ENCODE results near the gene GRM5. TPM values are rescaled to one million over a fixed set of nuclear protein-coding genes. Genes with fewer than 3 reads are reported as not detected.

The GRM5 gene
- total RNA-seq, 1 donor from 2014 or later: not detected

DNA sequence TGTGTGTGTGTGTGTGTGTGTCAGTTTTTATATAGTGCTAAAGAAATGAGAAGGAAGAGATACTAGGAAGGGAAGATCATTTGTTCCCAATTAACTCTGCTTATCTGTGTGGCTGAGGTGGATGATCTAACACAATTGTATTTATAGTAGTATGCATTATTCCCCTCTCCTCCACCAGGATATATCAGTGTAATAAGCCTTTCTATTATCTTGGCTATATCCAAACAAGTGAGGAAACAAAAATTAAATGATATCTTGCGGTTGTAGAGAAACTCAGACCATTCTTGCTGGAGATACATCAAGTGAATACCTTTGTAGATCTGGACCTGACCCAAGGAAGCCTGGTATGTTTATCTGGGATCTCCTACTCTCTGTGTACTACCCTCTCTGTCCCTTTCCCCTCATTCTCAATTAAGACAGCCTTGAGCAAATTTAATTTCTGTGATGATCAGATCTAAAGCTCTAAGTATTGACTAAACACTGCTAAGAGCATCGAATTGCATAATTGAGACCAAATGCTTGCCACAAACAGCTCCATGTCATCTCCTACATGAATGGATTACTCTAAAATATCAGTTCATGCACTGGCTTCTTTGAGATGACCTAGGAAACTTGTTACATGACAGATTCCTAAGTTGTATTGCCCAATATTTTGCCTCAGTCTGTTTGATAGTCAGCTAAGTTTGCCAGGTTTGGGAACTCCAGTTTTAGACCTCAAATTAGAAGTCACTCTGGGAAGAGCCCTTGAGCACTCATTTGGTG is 543.0 kb downstream of the GRM5 start:
- peaks cover 0 to 5% (median 0%) of the 10 kb centered on the region in 3 donors for H3K27me3 ChIP-seq (ENCODE audit: control insufficient read depth in 3 of 3, insufficient read depth in 3 of 3, low read length in 3 of 3)
- no peak overlapping the region for H3K9ac ChIP-seq (ENCODE audit: low read depth in 1 of 3, low read length in 3 of 3)
- H3K4me3 ChIP-seq (ENCODE audit: low read length in 3 of 3): no peak overlapping the region
- H3K36me3 ChIP-seq (ENCODE audit: control insufficient read depth in 3 of 3, insufficient read depth in 3 of 3, low read length in 3 of 3): no peaks in the 10 kb centered on the region
- H3K9me3 ChIP-seq (ENCODE audit: control insufficient read depth in 3 of 3, low read length in 3 of 3): no peaks in the 10 kb centered on the region
- no peaks in the 10 kb centered on the region for H3K4me1 ChIP-seq (ENCODE audit: control insufficient read depth in 3 of 3, insufficient read depth in 3 of 3, low read length in 3 of 3)
- H3K27ac ChIP-seq (ENCODE audit: low read depth, low read length): no peak overlapping the region

- H3K36me3 ChIP-seq (ENCODE audit: control insufficient read depth in 3 of 3, insufficient read depth in 3 of 3, low read length in 3 of 3): no peaks in the 10 kb centered on the region
- no peaks in the 10 kb centered on the region for H3K9me3 ChIP-seq (ENCODE audit: control insufficient read depth in 3 of 3, low read length in 3 of 3)
- no peak overlapping the region for H3K27ac ChIP-seq (ENCODE audit: low read depth, low read length)
Observed at GRCh38 chr11:88521799-88522201, 544.0 kb downstream of the GRM5 start.

GRCh38 chr11:88521399-88521798 is 544.4 kb downstream of the GRM5 start:
- Histone ChIP-seq H3K27ac (ENCODE audit: low read depth, low read length) (no peak overlapping the region), H3K4me1 (ENCODE audit: control insufficient read depth in 3 of 3, insufficient read depth in 3 of 3, low read length in 3 of 3) (no peaks in the 10 kb centered on the region), H3K36me3 (ENCODE audit: control insufficient read depth in 3 of 3, insufficient read depth in 3 of 3, low read length in 3 of 3) (no peaks in the 10 kb centered on the region), H3K4me3 (ENCODE audit: low read length in 3 of 3) (no peak overlapping the region), H3K9ac (ENCODE audit: low read depth in 1 of 3, low read length in 3 of 3) (no peak overlapping the region), H3K9me3 (ENCODE audit: control insufficient read depth in 3 of 3, low read length in 3 of 3) (no peaks in the 10 kb centered on the region), H3K27me3 (ENCODE audit: control insufficient read depth in 3 of 3, insufficient read depth in 3 of 3, low read length in 3 of 3) (peaks cover 0 to 5% (median 0%) of the 10 kb centered on the region in 3 donors)

More at GRCh38 chr11:88521799-88522201, 544.0 kb downstream of the GRM5 start:
- Histone ChIP-seq H3K4me3 (ENCODE audit: low read length in 3 of 3) (no peak overlapping the region), H3K4me1 (ENCODE audit: control insufficient read depth in 3 of 3, insufficient read depth in 3 of 3, low read length in 3 of 3) (no peaks in the 10 kb centered on the region), H3K9ac (ENCODE audit: low read depth in 1 of 3, low read length in 3 of 3) (no peak overlapping the region), H3K27me3 (ENCODE audit: control insufficient read depth in 3 of 3, insufficient read depth in 3 of 3, low read length in 3 of 3) (peaks cover 0 to 5% (median 0%) of the 10 kb centered on the region in 3 donors)

DNA sequence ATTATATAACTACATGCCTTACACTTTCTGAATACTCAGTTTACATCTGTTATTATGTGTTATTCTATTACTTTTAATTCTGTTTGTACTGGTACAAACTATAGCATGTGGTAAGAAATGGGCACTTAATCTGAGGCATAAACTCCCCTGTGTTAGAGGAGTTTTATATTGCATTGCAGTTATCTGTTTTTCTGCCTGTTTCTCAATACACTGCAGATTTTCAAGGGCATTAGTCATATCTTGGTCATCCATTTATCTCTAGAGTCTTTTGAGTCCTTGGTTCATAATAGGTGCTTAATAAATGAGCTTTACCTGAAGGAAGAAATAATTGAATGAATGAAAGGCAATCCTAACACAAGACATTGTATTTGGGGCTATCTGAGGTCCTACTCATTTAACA is 545.4 kb downstream of the GRM5 start:
- Histone ChIP-seq H3K9me3 (ENCODE audit: control insufficient read depth in 3 of 3, low read length in 3 of 3) (no peaks in the 10 kb centered on the region), H3K36me3 (ENCODE audit: control insufficient read depth in 3 of 3, insufficient read depth in 3 of 3, low read length in 3 of 3) (no peaks in the 10 kb centered on the region), H3K9ac (ENCODE audit: low read depth in 1 of 3, low read length in 3 of 3) (no peak overlapping the region), H3K27ac (ENCODE audit: low read depth, low read length) (no peak overlapping the region), H3K4me1 (ENCODE audit: control insufficient read depth in 3 of 3, insufficient read depth in 3 of 3, low read length in 3 of 3) (no peaks in the 10 kb centered on the region), H3K27me3 (ENCODE audit: control insufficient read depth in 3 of 3, insufficient read depth in 3 of 3, low read length in 3 of 3) (peaks cover 0 to 5% (median 0%) of the 10 kb centered on the region in 3 donors), H3K4me3 (ENCODE audit: low read length in 3 of 3) (no peak overlapping the region)

DNA sequence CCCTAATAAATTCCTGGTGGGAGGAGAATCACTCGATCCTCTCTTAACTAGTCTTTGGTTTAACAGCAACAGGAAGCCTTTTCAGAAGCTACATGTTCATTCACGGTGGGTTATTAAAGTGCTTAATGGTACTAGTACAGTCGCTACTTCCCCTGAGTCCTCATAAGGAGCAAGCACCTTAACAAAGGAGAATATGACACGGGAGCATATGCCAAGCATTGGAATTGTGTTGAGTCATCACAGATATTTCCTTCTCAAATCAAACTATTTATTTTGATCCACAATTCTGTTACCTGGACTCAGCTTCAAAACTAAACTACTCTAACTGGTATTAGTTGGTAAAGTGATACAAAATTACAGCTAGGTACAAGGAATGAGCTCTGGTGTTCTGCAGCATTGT is 550.8 kb downstream of the GRM5 start:
- Histone ChIP-seq H3K9me3 (ENCODE audit: control insufficient read depth in 3 of 3, low read length in 3 of 3) (no peaks in the 10 kb centered on the region), H3K27me3 (ENCODE audit: control insufficient read depth in 3 of 3, insufficient read depth in 3 of 3, low read length in 3 of 3) (peaks cover 3 to 6% (median 4%) of the 10 kb centered on the region in 3 donors), H3K36me3 (ENCODE audit: control insufficient read depth in 3 of 3, insufficient read depth in 3 of 3, low read length in 3 of 3) (no peaks in the 10 kb centered on the region), H3K4me3 (ENCODE audit: low read length in 3 of 3) (no peak overlapping the region), H3K9ac (ENCODE audit: low read depth in 1 of 3, low read length in 3 of 3) (no peak overlapping the region), H3K27ac (ENCODE audit: low read depth, low read length) (no peak overlapping the region), H3K4me1 (ENCODE audit: control insufficient read depth in 3 of 3, insufficient read depth in 3 of 3, low read length in 3 of 3) (no peaks in the 10 kb centered on the region)

GRCh38 chr11:88511006-88511405 is 554.8 kb downstream of the GRM5 start:
- Histone ChIP-seq H3K4me3 (ENCODE audit: low read length in 3 of 3) (no peak overlapping the region), H3K27ac (ENCODE audit: low read depth, low read length) (no peak overlapping the region), H3K27me3 (ENCODE audit: control insufficient read depth in 3 of 3, insufficient read depth in 3 of 3, low read length in 3 of 3) (peaks cover 20 to 30% (median 28%) of the 10 kb centered on the region in 3 donors), H3K9me3 (ENCODE audit: control insufficient read depth in 3 of 3, low read length in 3 of 3) (no peaks in the 10 kb centered on the region), H3K4me1 (ENCODE audit: control insufficient read depth in 3 of 3, insufficient read depth in 3 of 3, low read length in 3 of 3) (peaks cover 0 to 3% (median 0%) of the 10 kb centered on the region in 3 donors), H3K36me3 (ENCODE audit: control insufficient read depth in 3 of 3, insufficient read depth in 3 of 3, low read length in 3 of 3) (no peaks in the 10 kb centered on the region), H3K9ac (ENCODE audit: low read depth in 1 of 3, low read length in 3 of 3) (no peak overlapping the region)

DNA sequence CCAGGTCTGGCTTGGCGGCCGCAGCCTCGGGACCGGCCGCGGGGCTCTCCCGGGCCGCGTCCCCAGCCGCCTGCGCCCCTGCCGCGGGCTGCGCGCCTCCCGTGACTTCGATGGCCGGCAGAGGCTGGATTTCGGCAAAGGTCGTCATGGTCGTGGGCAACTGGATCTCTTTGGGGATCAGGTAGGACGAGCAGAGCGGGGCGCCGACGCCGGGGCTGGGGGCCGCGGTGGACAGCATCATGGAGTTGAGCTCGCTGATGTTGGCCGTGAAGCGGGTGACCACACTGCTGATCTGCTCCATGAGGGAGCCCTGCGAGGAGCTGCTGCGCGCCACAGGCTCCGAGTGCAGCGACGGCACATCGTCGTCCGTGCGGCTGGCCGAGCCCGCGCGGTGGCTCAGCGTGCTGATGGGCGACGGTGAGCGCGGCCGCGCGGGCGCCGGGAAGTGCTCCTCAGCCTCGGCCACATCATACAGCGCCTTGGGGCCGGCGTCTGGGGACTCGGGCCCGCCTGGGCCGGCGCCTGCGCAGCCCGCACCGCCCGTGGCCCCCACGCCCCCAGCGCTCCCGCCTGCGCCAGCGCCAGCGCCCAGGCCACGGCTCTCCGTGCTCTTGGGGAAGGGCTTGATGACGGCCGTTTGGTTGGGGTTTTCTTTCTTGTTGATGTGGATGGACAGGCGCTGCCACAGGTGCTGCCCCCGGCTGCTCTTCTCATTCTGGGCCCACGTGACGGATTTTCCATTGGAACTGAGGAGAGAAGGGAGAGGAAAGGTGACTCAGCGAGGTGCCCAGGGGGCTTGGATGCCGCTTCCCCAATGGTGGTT is 556.8 kb downstream of the GRM5 start:
- H3K27ac ChIP-seq (ENCODE audit: low read depth, low read length): no peak overlapping the region
- no peaks in the 10 kb centered on the region for H3K36me3 ChIP-seq (ENCODE audit: control insufficient read depth in 3 of 3, insufficient read depth in 3 of 3, low read length in 3 of 3)
- no peak overlapping the region for H3K9ac ChIP-seq (ENCODE audit: low read depth in 1 of 3, low read length in 3 of 3)
- peaks cover 20 to 31% (median 30%) of the 10 kb centered on the region in 3 donors for H3K27me3 ChIP-seq (ENCODE audit: control insufficient read depth in 3 of 3, insufficient read depth in 3 of 3, low read length in 3 of 3)
- H3K9me3 ChIP-seq (ENCODE audit: control insufficient read depth in 3 of 3, low read length in 3 of 3): no peaks in the 10 kb centered on the region
- peak overlapping the region in 2 of 3 donors; percentile 54 to 58 for H3K4me3 ChIP-seq (ENCODE audit: low read length in 3 of 3)
- H3K4me1 ChIP-seq (ENCODE audit: control insufficient read depth in 3 of 3, insufficient read depth in 3 of 3, low read length in 3 of 3): peaks cover 0 to 3% (median 0%) of the 10 kb centered on the region in 3 donors

DNA sequence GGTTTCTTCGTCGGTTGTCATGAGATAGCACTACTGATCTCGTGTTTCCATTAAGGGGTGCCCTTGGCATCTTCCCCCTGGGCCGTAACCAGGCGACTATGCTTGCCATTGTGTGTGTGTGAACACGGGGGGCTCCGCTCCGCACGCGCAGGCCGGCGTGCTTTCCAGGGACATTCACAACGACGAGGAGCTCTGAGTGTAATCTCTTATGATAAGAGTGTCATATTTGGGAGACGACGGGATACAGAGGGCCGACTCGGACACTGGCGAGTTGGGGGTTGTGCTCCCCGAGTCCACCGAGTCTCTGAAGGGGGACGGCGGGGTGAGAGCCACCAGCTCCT is 557.4 kb downstream of the GRM5 start:
- no peaks in the 10 kb centered on the region for H3K9me3 ChIP-seq (ENCODE audit: control insufficient read depth in 3 of 3, low read length in 3 of 3)
- peaks cover 0 to 3% (median 0%) of the 10 kb centered on the region in 3 donors for H3K4me1 ChIP-seq (ENCODE audit: control insufficient read depth in 3 of 3, insufficient read depth in 3 of 3, low read length in 3 of 3)
- no peak overlapping the region for H3K27ac ChIP-seq (ENCODE audit: low read depth, low read length)
- peak overlapping the region in 2 of 3 donors; percentile 54 to 58 for H3K4me3 ChIP-seq (ENCODE audit: low read length in 3 of 3)
- no peaks in the 10 kb centered on the region for H3K36me3 ChIP-seq (ENCODE audit: control insufficient read depth in 3 of 3, insufficient read depth in 3 of 3, low read length in 3 of 3)
- no peak overlapping the region for H3K9ac ChIP-seq (ENCODE audit: low read depth in 1 of 3, low read length in 3 of 3)
- H3K27me3 ChIP-seq (ENCODE audit: control insufficient read depth in 3 of 3, insufficient read depth in 3 of 3, low read length in 3 of 3): peaks cover 21 to 31% (median 30%) of the 10 kb centered on the region in 3 donors

- H3K36me3 ChIP-seq (ENCODE audit: control insufficient read depth in 3 of 3, insufficient read depth in 3 of 3, low read length in 3 of 3): no peaks in the 10 kb centered on the region
- peak overlapping the region in 1 of 3 donors; percentile 54 for H3K4me3 ChIP-seq (ENCODE audit: low read length in 3 of 3)
- H3K27ac ChIP-seq (ENCODE audit: low read depth, low read length): no peak overlapping the region
- no peaks in the 10 kb centered on the region for H3K9me3 ChIP-seq (ENCODE audit: control insufficient read depth in 3 of 3, low read length in 3 of 3)
- H3K4me1 ChIP-seq (ENCODE audit: control insufficient read depth in 3 of 3, insufficient read depth in 3 of 3, low read length in 3 of 3): peaks cover 0 to 3% (median 0%) of the 10 kb centered on the region in 3 donors
- H3K27me3 ChIP-seq (ENCODE audit: control insufficient read depth in 3 of 3, insufficient read depth in 3 of 3, low read length in 3 of 3): peaks cover 22 to 31% (median 30%) of the 10 kb centered on the region in 3 donors
- no peak overlapping the region for H3K9ac ChIP-seq (ENCODE audit: low read depth in 1 of 3, low read length in 3 of 3)
Observed at GRCh38 chr11:88507771-88508417, 557.9 kb downstream of the GRM5 start.
